GM23248 (cell line): ENCODE results near the gene LMX1B.

Experiments
- EZH2 ChIP-seq: fragments of 200-600 bp; sonication (generic); IDR thresholded peaks from 2 replicates; pipeline ENCODE4 v1.6.1; 2018; ENCODE audit warnings: antibody characterized with exemption, mild to moderate bottlenecking; ENCODE audit not compliant: insufficient read depth, poor library complexity, severe bottlenecking
- EZH2phosphoT487 ChIP-seq: fragments of 200-600 bp; sonication (generic); IDR thresholded peaks from 2 replicates; pipeline ENCODE4 v1.6.1; 2018; ENCODE audit warnings: antibody characterized with exemption, moderate library complexity, mild to moderate bottlenecking, low read depth; ENCODE audit not compliant: insufficient read depth

DNA sequence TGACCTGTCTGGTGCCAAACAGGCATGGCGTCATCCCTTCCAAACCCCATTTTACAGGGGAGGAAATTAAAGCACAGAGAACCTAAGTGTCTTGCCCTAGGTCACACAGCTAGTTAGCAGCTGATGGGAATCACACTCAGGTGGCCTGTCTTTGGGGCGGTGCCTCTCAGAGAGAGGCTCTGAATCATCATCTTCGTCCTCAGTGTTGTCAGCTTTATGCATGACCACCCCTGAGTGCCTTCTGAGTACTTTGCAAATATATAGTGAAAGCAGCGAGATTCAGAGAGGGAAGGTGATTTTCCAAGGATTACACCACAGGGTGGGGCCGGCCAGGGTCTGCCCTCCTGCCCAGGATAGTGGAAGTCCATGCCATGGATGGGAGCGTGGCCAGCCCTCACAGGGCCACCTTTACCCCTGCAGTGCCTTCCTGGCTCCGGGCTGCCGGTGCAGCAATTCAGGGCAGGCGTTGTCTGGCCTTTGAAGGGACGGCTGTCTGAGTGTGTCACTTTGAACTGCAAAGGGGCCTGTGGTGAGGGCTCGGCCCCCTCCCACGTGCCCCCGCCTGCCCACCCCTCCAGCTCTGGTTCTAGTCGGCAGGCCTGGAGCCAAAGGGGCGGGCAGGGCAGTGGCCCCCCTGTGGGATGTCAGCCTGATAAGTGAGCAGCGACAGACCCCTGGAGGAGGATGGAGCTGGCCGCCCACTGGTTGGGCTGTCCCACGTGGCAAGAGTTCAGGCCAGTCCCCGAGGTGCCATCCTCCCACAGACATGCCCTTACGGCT, 16.9 kb downstream of the LMX1B start:
- TF ChIP-seq EZH2 (no peak), EZH2phosphoT487 (no peak)
